Activated B cell treated with CpG ODN at 0.5 μM for 24 hours (primary cell): ENCODE data around the gene CD9. TPM values are rescaled to one million over a fixed set of nuclear protein-coding genes. Genes with fewer than 3 reads are reported as not detected.

Source experiments
- ATAC-seq: fragments of 200-7000 bp; cut with Tn5 transposase; one replicate; pipeline ENCODE4 v1.10.0; 2021; ENCODE audit warnings: low read depth, mild to moderate bottlenecking, moderate library complexity
- CTCF ChIA-PET: fragments of 350-600 bp; sonication (Branson Sonifier 250); formaldehyde crosslinking; loops from one replicate; lab custom pipeline; 2021; ENCODE audit warnings: antibody characterized with exemption; lab: Charles Lee
- POLR2A ChIA-PET: fragments of 350-600 bp; sonication (Branson Sonifier 250); formaldehyde crosslinking; loops from one replicate; lab custom pipeline; 2021; ENCODE audit warnings: antibody characterized with exemption; lab: Charles Lee
- DNase-seq: peaks from one replicate; pipeline ENCODE4 v3.0.0; 2022
- H3K27ac Mint-ChIP-seq: one replicate; pipeline ENCODE4 v1.8.0; 2020; ENCODE audit warnings: mixed read lengths
- H3K27me3 Mint-ChIP-seq: one replicate; pipeline ENCODE4 v1.8.0; 2021; ENCODE audit warnings: mixed read lengths
- H3K36me3 Mint-ChIP-seq: one replicate; pipeline ENCODE4 v1.8.0; 2021; ENCODE audit warnings: low read depth, mixed read lengths
- H3K4me1 Mint-ChIP-seq: one replicate; pipeline ENCODE4 v1.8.0; 2021; ENCODE audit warnings: mixed read lengths
- H3K4me3 Mint-ChIP-seq: one replicate; pipeline ENCODE4 v1.8.0; 2020; ENCODE audit warnings: mild to moderate bottlenecking, mixed read lengths
- H3K9me3 Mint-ChIP-seq: one replicate; pipeline ENCODE4 v1.8.0; 2020; ENCODE audit warnings: mixed read lengths
- intact Hi-C: fragments of 100-400 bp; cut with micrococcal nuclease; formaldehyde crosslinking; loops from one replicate; pipeline ENCODE4 v1.15.1; 2024
- total RNA-seq: library from RNA; stranded (reverse); gene quantifications from 2 replicates; pipeline ENCODE4 v1.2.3, GENCODE V29; 2022
- TF ChIP-seq, protein P1 (sequence below): fragments of 200-600 bp; IDR thresholded peaks from one replicate; pipeline ENCODE4 v1.8.0; 2022; ENCODE audit warnings: antibody characterized with exemption, mild to moderate bottlenecking

The CD9 gene
- total RNA-seq, 1 donor from 2014 or later, result 2.5 TPM

- Mint-ChIP-seq H3K4me3 (no peak overlapping the region), H3K9me3 (peaks cover under 1% of the 10 kb centered on the region), H3K27ac (no peak overlapping the region), H3K36me3 (no peaks in the 10 kb centered on the region), H3K27me3 (peaks cover 12% of the 10 kb centered on the region), H3K4me1 (no peaks in the 10 kb centered on the region)
- intact Hi-C loops, result no loop called here
- DNase-seq (no peak), ATAC-seq (no peak)
- TF ChIP-seq, protein P1, sequence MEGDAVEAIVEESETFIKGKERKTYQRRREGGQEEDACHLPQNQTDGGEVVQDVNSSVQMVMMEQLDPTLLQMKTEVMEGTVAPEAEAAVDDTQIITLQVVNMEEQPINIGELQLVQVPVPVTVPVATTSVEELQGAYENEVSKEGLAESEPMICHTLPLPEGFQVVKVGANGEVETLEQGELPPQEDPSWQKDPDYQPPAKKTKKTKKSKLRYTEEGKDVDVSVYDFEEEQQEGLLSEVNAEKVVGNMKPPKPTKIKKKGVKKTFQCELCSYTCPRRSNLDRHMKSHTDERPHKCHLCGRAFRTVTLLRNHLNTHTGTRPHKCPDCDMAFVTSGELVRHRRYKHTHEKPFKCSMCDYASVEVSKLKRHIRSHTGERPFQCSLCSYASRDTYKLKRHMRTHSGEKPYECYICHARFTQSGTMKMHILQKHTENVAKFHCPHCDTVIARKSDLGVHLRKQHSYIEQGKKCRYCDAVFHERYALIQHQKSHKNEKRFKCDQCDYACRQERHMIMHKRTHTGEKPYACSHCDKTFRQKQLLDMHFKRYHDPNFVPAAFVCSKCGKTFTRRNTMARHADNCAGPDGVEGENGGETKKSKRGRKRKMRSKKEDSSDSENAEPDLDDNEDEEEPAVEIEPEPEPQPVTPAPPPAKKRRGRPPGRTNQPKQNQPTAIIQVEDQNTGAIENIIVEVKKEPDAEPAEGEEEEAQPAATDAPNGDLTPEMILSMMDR, result no peak
- POLR2A ChIA-PET, result no interaction called here
- CTCF ChIA-PET, result no interaction called here
These were observed 50.1 kb downstream of the CD9 start for GRCh38 chr12:6250343-6250742.

GRCh38 chr12:6253278-6253677 lies 53.1 kb downstream of the CD9 start:
- POLR2A ChIA-PET, result no interaction called here
- H3K27me3 Mint-ChIP-seq, result peaks cover 16% of the 10 kb centered on the region
- peaks cover 2% of the 10 kb centered on the region for H3K9me3 Mint-ChIP-seq
- H3K27ac Mint-ChIP-seq, result no peak overlapping the region
- TF ChIP-seq, protein P1, result no peak
- CTCF ChIA-PET, result no interaction called here
- H3K36me3 Mint-ChIP-seq, result no peaks in the 10 kb centered on the region
- no peak overlapping the region for H3K4me3 Mint-ChIP-seq
- DNase-seq (no peak), ATAC-seq (no peak)
- H3K4me1 Mint-ChIP-seq, result no peaks in the 10 kb centered on the region
- intact Hi-C loops, result no loop called here

DNA sequence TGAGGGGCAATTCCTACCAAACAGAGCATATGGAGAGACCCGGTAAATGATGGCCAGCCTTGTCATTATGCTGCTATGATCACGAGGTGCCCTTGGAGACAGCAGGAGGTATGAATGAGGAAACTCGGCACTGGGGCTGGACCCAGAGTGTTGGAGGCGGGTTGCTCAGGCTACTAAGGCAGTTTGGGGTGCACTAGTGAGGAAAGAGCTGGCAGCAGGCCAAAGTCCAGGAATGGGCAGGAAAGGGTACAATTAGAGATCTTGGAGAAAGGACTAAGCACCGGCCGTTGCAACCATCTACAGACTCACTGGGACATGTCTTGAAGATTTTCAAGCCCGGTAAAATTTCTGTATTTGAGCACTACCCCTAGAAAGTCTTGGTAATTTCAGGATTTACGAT lies 54.3 kb downstream of the CD9 start:
- H3K27ac Mint-ChIP-seq, result no peak overlapping the region
- no peaks in the 10 kb centered on the region for H3K4me1 Mint-ChIP-seq
- no peak for ATAC-seq
- TF ChIP-seq, protein P1, result no peak
- no peak overlapping the region for H3K4me3 Mint-ChIP-seq
- DNase-seq, result no peak
- ChIA-PET POLR2A (no interaction called here), CTCF (no interaction called here)
- H3K9me3 Mint-ChIP-seq, result peaks cover 3% of the 10 kb centered on the region
- H3K27me3 Mint-ChIP-seq, result peaks cover 16% of the 10 kb centered on the region
- H3K36me3 Mint-ChIP-seq, result no peaks in the 10 kb centered on the region
- intact Hi-C loops, result no loop called here

- ChIA-PET CTCF (no interaction called here), POLR2A (no interaction called here)
- peaks cover 3% of the 10 kb centered on the region for H3K9me3 Mint-ChIP-seq
- ATAC-seq, result no peak
- peaks cover 20% of the 10 kb centered on the region for H3K27me3 Mint-ChIP-seq
- H3K4me3 Mint-ChIP-seq, result no peak overlapping the region
- no peak for DNase-seq
- no peaks in the 10 kb centered on the region for H3K4me1 Mint-ChIP-seq
- no peaks in the 10 kb centered on the region for H3K36me3 Mint-ChIP-seq
- H3K27ac Mint-ChIP-seq, result no peak overlapping the region
- intact Hi-C loops, result no loop called here
- TF ChIP-seq, protein P1, result no peak
These were observed 56.8 kb downstream of the CD9 start for GRCh38 chr12:6257007-6257406.

- TF ChIP-seq, protein P1, result no peak
- POLR2A ChIA-PET, result no interaction called here
- ATAC-seq (no peak), DNase-seq (no peak)
- Mint-ChIP-seq H3K4me1 (no peaks in the 10 kb centered on the region), H3K36me3 (no peaks in the 10 kb centered on the region), H3K27ac (no peak overlapping the region), H3K27me3 (peaks cover 15% of the 10 kb centered on the region), H3K9me3 (peaks cover 3% of the 10 kb centered on the region), H3K4me3 (no peak overlapping the region)
- CTCF ChIA-PET, result no interaction called here
- intact Hi-C loops, result no loop called here
These were observed 62.0 kb downstream of the CD9 start for GRCh38 chr12:6262211-6262610.
